GM20431 (cell line): ENCODE measurements around the gene PLCB4.

Experiments used
- in situ Hi-C: fragments of 300-500 bp; cut with MseI, MboI; formaldehyde crosslinking; loops from one replicate; pipeline ENCODE4 v1.15.0; 2020; ENCODE audit warnings: low sequenced_read_pairs; ENCODE audit not compliant: unreplicated experiment

Gene PLCB4

DNA sequence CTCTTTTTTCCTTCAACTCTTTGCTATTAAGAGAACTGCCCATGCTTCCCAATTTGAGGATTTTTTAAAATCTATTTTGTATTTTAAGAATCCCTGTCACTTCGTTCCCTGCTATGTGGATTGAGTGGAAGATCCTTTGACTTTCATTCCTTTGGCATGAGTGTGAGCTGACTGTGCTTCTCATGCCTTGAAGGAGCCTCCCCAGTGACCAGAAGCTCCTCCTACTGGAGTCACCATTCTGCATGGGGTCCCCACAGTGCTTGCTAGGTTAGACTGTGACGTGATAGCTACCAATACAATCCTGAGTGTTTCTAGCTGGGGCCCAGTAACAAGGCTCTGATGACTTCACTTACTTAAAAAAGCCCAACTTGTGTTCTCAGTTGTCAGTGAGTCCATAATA, 341.1 kb downstream of the PLCB4 start:
- in situ Hi-C loops = loop anchor here (10.0 to 25.0 kb wide), 2 partner anchors 195 to 527 kb away; no protein-coding TSS in a partner anchor

DNA sequence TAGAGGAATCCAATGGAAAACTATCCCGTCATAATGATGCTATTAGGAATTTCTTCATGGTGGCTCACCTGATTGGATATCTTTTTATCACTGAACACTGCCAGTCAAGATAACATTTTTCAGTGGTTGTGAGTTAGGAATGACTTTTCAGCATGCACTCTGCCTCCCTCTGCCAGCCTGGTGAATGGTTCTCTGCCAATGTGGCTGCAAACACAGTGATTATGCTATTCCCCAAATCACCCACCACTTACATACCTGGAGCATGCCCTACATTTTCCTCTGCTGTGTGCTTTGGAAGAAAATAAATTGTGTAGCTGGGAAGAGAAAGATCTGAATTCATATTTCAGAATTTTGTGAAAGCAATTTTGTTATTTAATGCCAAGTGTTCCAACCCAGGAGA, 342.9 kb downstream of the PLCB4 start:
- in situ Hi-C loops = loop anchor here (10.0 to 25.0 kb wide), 2 partner anchors 193 to 525 kb away; no protein-coding TSS in a partner anchor

- in situ Hi-C loops = loop anchor here (10.0 to 25.0 kb wide), 2 partner anchors 192 to 525 kb away; no protein-coding TSS in a partner anchor
Measured at GRCh38 chr20:9412309-9412708, 343.4 kb downstream of the PLCB4 start.

DNA sequence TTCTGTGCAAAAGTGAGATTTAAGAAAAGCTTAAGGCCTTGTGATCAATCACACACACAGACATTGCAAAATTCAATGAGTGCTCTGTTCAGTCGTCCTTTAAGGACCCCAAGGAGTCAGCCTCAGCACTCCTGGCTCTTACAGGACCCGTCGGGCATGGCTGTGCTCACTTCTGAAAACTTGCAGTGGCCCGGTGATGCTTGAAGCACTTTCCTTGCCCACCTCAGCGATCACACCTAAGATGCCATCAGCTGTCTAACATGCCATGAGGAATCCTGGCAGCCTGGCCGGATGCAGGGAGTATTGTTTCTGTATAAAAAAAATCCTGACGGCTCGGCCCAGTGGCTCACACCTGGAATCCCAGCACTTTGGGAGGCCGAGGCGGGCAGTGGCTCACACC, 344.1 kb downstream of the PLCB4 start:
- in situ Hi-C loops = loop anchor here (10.0 to 25.0 kb wide), 2 partner anchors 192 to 524 kb away; no protein-coding TSS in a partner anchor

- in situ Hi-C loops = loop anchor here (10.0 to 25.0 kb wide), 2 partner anchors 189 to 522 kb away; no protein-coding TSS in a partner anchor
Measured at GRCh38 chr20:9415426-9415825, 346.5 kb downstream of the PLCB4 start.

- in situ Hi-C loops = loop anchor here (10.0 to 25.0 kb wide), 2 partner anchors 188 to 521 kb away; no protein-coding TSS in a partner anchor
Measured at GRCh38 chr20:9416421-9416820, 347.5 kb downstream of the PLCB4 start.

- in situ Hi-C loops = loop anchor here (10.0 to 25.0 kb wide), 2 partner anchors 187 to 520 kb away; no protein-coding TSS in a partner anchor
Measured at GRCh38 chr20:9417665-9418064, 348.8 kb downstream of the PLCB4 start.

DNA sequence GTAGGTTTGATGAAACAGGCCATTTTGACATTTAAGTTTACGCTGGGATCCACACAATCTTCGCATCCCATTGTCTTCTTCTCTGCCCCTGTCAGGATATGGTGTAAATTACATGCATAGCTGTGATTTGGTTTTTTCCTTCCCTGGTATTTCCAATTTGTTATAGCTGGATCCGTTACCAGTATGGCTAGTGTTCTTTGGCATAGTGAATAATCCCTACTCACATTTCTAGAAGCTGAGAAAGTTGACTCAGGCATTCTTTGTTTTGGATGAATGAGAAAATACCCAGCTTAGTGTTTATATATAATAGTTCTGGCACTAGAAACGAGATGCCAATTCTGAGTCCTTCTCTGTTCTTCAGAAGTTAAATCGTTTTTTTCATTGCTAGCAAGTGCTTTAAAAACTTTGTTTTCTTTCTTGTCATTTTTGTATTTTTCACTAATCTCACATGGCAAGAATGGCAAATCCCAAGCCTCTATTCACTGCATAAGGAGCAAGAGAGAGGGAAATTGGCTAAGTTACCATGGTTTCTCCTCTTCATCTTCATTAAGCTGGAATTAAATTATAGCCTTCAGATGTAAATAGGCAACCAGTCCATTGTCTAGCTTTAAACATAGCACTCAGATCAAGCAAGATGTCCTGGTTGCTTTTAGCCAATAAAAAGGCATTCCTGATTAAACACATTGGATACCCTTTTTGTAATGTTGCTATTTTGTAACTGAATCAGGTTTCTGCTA, 353.6 kb downstream of the PLCB4 start:
- in situ Hi-C loops = loop anchor here (25.0 kb wide), 1 partner anchor 515 kb away; no protein-coding TSS in a partner anchor

GRCh38 chr20:9424551-9424950, 355.7 kb downstream of the PLCB4 start:
- in situ Hi-C loops = loop anchor here (25.0 kb wide), 1 partner anchor 513 kb away; no protein-coding TSS in a partner anchor

DNA sequence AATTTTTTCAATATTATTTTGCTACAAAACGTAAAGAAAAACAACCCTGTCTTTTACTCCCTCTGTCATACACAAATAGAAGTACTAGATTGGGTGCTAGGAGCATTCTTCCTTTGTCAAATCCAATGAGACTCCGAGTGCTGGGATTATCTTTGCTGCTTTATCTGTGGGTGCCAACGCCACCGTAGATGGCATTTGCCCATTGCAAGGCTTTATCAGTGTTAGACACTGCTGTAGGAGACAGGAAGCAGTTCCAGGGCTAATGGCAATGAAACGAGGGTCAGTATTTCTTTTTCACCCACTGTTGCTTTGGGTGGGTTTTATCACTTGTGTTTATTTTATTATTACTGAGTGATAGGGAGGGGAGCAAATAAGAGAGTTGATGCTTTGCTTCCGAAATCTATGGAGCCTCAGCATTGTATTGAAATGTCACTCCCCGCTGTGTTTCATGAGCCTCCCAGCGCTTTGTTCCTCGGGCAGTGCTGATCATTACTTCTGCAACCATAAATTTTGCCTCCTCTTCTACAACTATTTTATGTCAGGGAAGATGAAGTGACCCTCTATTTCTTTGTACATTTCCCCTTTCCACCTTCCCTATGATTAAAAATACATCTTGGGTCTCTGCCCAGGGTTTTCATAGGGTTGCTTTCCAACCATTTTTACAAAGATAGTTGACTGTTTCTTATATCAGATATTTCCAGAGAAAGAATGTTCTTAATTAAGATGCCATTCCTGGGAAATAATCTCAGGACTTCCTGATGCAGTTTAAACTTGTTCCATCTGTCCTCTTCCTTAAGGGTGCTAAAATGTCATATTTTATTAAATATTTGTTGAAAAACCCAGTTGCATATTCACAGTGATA, 358.8 kb downstream of the PLCB4 start:
- in situ Hi-C loops = no loop called here

DNA sequence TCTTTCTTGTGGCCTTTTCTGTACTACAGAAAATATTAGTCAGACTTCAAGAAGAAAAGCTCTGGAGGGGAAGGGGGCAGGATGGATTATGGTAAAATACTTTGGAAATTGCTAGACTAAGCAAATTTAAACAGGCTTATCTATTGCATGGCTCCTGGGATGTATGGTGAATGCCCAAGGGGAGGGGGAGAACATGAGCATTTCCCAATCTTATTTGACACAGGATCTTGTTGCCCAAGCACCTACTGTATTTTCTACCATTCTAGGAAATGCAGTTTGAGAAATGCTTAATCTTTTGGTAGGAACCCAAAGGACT, 359.4 kb downstream of the PLCB4 start:
- in situ Hi-C loops = no loop called here

- in situ Hi-C loops = no loop called here
Measured at GRCh38 chr20:9439806-9440205, 370.9 kb downstream of the PLCB4 start.

DNA sequence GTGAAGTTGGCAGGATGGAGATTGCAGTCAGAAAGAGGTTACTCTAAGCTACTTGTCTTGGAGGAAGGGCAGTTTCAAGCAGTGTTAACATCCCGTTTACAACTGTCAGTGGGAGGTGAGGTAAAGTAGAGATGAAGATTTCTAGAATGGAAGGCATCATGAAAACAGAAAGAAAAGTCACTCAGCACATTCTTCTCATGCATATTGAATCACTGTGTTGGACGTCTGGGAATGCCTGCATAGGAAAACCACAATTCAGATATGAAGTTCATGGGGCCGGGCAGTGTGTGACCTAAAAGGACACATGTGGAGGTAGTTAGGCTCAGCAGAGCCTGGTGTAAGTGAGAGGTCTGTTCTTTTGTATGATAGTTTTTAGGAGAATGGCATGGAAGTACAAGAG, 372.0 kb downstream of the PLCB4 start:
- in situ Hi-C loops = no loop called here

DNA sequence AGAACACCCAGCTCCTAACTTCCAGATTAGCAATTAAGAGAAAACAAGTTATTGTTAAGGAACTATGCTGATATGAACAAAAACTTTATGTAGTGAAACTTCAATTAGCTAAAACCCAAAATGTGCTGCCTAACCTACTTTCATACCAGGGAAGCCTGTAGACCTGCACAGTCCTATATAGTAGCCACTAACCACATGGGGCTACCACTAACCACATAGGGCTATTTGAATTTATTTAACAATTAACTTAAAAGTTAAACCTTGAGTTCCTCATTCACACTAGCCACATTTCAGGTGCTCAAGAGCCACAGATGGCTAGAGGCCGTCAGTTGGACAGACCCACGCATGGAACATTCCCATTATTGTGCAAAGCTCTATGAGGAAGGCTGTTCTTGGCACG, 373.1 kb downstream of the PLCB4 start:
- in situ Hi-C loops = no loop called here

DNA sequence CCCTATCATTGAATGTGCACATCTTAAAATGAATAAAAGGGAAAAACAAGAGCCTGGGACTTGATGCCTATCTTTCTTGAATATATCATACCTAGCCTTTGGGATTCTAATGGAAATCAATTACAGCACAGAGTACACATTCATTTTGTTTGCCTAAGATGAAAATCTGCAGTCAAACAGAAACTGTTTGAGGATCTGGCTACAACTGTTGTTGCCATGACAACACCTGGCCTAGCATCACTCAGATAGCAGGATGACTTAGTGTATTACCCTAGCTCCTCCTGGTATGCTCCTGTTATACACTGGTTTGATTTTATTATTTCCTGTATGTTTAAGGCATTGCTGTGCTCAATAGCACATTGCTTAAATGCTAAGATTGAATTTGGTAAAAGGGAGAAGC, 374.0 kb downstream of the PLCB4 start:
- in situ Hi-C loops = no loop called here

DNA sequence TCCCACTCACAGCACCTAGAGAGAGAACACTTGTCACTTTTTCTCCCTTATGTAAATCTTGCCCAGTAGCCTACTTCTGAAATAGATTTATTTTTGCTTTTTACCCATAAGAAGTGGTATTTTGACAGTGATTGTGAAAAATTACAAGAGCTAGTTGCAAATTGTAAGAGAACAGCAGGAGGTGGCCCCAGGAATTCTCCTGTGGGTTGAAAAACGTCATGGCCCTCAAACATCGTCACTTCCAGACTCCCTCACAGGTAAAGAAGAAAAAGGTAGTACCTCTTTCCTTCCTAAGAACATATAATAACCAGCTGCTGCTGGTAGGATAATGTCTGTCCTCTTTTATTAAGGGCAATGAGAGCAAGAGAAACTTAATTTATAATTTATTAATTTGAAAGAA, 376.0 kb downstream of the PLCB4 start:
- in situ Hi-C loops = no loop called here

- in situ Hi-C loops = no loop called here
Measured at GRCh38 chr20:9447182-9447581, 378.3 kb downstream of the PLCB4 start.

DNA sequence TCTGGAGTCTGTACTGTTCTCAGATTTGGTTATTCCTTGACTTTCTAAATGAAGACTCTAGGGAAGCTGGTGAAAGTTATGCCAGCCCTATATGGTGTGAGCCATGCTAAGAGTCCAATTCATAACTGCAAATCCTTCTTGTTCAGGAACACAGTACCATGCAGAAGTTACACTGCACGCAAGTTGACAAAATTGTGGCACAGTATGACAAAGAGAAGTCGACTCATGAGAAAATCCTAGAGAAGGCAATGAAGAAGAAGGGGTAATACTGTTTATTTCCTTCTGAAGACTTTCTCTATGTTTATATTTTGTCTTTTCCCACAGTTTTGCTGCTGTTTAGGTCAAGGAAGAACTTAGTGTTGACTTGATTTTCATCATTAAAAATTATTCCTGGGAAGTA, 384.3 kb downstream of the PLCB4 start:
- in situ Hi-C loops = no loop called here

GRCh38 chr20:9454791-9455190, 385.9 kb downstream of the PLCB4 start:
- in situ Hi-C loops = no loop called here

- in situ Hi-C loops = no loop called here
Measured at GRCh38 chr20:9457136-9457535, 388.2 kb downstream of the PLCB4 start.
